PC-3 (cell line): Measurements from ENCODE around the gene INPP5D. TPM values are rescaled to one million over a fixed set of nuclear protein-coding genes. Genes with fewer than 3 reads are reported as not detected.

Experiments
- ATAC-seq: fragments of 200-7000 bp; cut with Tn5 transposase; 2 replicates; pipeline ENCODE4 v1.9.1; 2020; ENCODE audit warnings: mild to moderate bottlenecking, moderate library complexity
- BruUV-seq: library from RNA; stranded (reverse); fragments of 400-500 nt; replicated peaks from 2 replicates; lab custom pipeline; 2021; lab: Mats Ljungman, UMichigan
- CTCF ChIA-PET: fragments of 300-600 bp; sonication (Branson Sonifier 250); formaldehyde crosslinking; loops from one replicate; lab custom pipeline; 2022; ENCODE audit warnings: antibody characterized with exemption; lab: Charles Lee
- POLR2A ChIA-PET: fragments of 300-600 bp; sonication (Branson Sonifier 250); formaldehyde crosslinking; loops from one replicate; lab custom pipeline; 2022; ENCODE audit warnings: antibody characterized with exemption; ENCODE audit not compliant: unreplicated experiment; lab: Charles Lee
- DNase-seq: peaks from one replicate; pipeline ENCODE4 v3.0.0-alpha.2; 2015
- H2AFZ ChIP-seq: fragments of 300-600 bp; sonication (generic); 2 replicates; pipeline ENCODE4 v1.6.0; 2016; ENCODE audit warnings: antibody characterized with exemption, low read length
- H3F3A ChIP-seq: fragments of 300-600 bp; sonication (generic); one replicate; pipeline ENCODE4 v1.6.0; 2017; ENCODE audit warnings: antibody characterized with exemption, low read length, control low read depth, mild to moderate bottlenecking; ENCODE audit not compliant: unreplicated experiment
- H3K27ac ChIP-seq: fragments of 300-600 bp; sonication (generic); 2 replicates; pipeline ENCODE4 v1.5.1; 2016; ENCODE audit warnings: mild to moderate bottlenecking, low read length
- H3K27me3 ChIP-seq: fragments of 300-600 bp; sonication (generic); 2 replicates; pipeline ENCODE4 v1.6.1; 2016; ENCODE audit warnings: low read length, mixed read lengths
- H3K36me3 ChIP-seq: fragments of 300-600 bp; sonication (generic); 2 replicates; pipeline ENCODE4 v1.6.1; 2016; ENCODE audit warnings: low read depth, mixed run types, low read length, mixed read lengths
- H3K4me1 ChIP-seq: fragments of 300-600 bp; sonication (generic); 2 replicates; pipeline ENCODE4 v1.5.1; 2016; ENCODE audit warnings: low read length; ENCODE audit not compliant: insufficient read depth
- H3K4me2 ChIP-seq: fragments of 300-600 bp; sonication (generic); 2 replicates; pipeline ENCODE4 v1.6.0; 2016; ENCODE audit warnings: low read length
- H3K4me3 ChIP-seq: fragments of 300-600 bp; sonication (generic); 2 replicates; pipeline ENCODE4 v1.5.1; 2016; ENCODE audit warnings: mild to moderate bottlenecking, low read length, mixed read lengths
- H3K79me2 ChIP-seq: fragments of 300-600 bp; sonication (generic); 2 replicates; pipeline ENCODE4 v1.6.1; 2017; ENCODE audit warnings: low read length, mixed read lengths
- H3K9ac ChIP-seq: fragments of 300-600 bp; sonication (generic); 2 replicates; pipeline ENCODE4 v1.6.0; 2016; ENCODE audit warnings: mild to moderate bottlenecking, low read length
- H3K9me2 ChIP-seq: fragments of 300-600 bp; sonication (generic); replicated peaks from 2 replicates; pipeline ENCODE4 v1.6.1; 2016; ENCODE audit warnings: mixed run types, low read length, mixed read lengths
- H3K9me3 ChIP-seq: fragments of 300-600 bp; sonication (generic); 2 replicates; pipeline ENCODE4 v1.6.1; 2016; ENCODE audit warnings: low read length, mixed read lengths
- H4K20me1 ChIP-seq: fragments of 300-600 bp; sonication (generic); 2 replicates; pipeline ENCODE4 v1.6.1; 2016; ENCODE audit warnings: low read length, mixed read lengths
- EZH2 ChIP-seq: fragments of 300-600 bp; sonication (generic); IDR thresholded peaks from one replicate; pipeline ENCODE4 v1.6.1; 2017; ENCODE audit warnings: antibody characterized with exemption, mild to moderate bottlenecking, low read length; ENCODE audit not compliant: unreplicated experiment
- EZH2phosphoT487 ChIP-seq: fragments of 300-600 bp; sonication (generic); IDR thresholded peaks from 2 replicates; pipeline ENCODE4 v1.6.1; 2018; ENCODE audit warnings: mild to moderate bottlenecking, antibody characterized with exemption, low read length, borderline replicate concordance
- intact Hi-C: fragments of 100-400 bp; cut with micrococcal nuclease; formaldehyde crosslinking; loops from 2 replicates; pipeline ENCODE4 v1.9.0; 2023
- total RNA-seq: library from RNA; depleted of rRNA; stranded (reverse); fragments of >200 nt; gene quantifications from 2 replicates; pipeline ENCODE4 v1.2.3, GENCODE V29; 2014
- TF ChIP-seq, protein P1 (sequence below): fragments of 300-600 bp; sonication (generic); conservative IDR thresholded peaks from 2 replicates; pipeline ENCODE4 v1.5.1; 2017; ENCODE audit warnings: antibody characterized with exemption, low read depth, mild to moderate bottlenecking, low read length

The INPP5D gene
- total RNA-seq, 1 experiment from 2014 or later, result 0.26 TPM

- no peak overlapping the region for H3K27ac ChIP-seq
- H3K4me1 ChIP-seq, result no peaks in the 10 kb centered on the region
- ATAC-seq (no peak), DNase-seq (no peak)
- H3K27me3 ChIP-seq, result no peaks in the 10 kb centered on the region
- no peaks in the 10 kb centered on the region for H4K20me1 ChIP-seq
- TF ChIP-seq, protein P1, sequence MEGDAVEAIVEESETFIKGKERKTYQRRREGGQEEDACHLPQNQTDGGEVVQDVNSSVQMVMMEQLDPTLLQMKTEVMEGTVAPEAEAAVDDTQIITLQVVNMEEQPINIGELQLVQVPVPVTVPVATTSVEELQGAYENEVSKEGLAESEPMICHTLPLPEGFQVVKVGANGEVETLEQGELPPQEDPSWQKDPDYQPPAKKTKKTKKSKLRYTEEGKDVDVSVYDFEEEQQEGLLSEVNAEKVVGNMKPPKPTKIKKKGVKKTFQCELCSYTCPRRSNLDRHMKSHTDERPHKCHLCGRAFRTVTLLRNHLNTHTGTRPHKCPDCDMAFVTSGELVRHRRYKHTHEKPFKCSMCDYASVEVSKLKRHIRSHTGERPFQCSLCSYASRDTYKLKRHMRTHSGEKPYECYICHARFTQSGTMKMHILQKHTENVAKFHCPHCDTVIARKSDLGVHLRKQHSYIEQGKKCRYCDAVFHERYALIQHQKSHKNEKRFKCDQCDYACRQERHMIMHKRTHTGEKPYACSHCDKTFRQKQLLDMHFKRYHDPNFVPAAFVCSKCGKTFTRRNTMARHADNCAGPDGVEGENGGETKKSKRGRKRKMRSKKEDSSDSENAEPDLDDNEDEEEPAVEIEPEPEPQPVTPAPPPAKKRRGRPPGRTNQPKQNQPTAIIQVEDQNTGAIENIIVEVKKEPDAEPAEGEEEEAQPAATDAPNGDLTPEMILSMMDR, result no peak
- no peak for TF ChIP-seq EZH2phosphoT487
- no peak for TF ChIP-seq EZH2
- H2AFZ ChIP-seq, result no peak overlapping the region
- no peaks in the 10 kb centered on the region for H3K9me3 ChIP-seq
- no peak overlapping the region for H3K4me2 ChIP-seq
- intact Hi-C loops, result no loop called here
- BruUV-seq, result no TSS peak
- H3K36me3 ChIP-seq, result no peaks in the 10 kb centered on the region
- CTCF ChIA-PET, result no interaction called here
- no peak overlapping the region for H3K9ac ChIP-seq
- no peaks in the 10 kb centered on the region for H3K9me2 ChIP-seq
- H3K4me3 ChIP-seq, result no peak overlapping the region
- H3F3A ChIP-seq, result no peaks in the 10 kb centered on the region
- POLR2A ChIA-PET, result no interaction called here
- H3K79me2 ChIP-seq, result no peaks in the 10 kb centered on the region
Measured at GRCh38 chr2:233100192-233100998, 40.3 kb downstream of the INPP5D start.

DNA sequence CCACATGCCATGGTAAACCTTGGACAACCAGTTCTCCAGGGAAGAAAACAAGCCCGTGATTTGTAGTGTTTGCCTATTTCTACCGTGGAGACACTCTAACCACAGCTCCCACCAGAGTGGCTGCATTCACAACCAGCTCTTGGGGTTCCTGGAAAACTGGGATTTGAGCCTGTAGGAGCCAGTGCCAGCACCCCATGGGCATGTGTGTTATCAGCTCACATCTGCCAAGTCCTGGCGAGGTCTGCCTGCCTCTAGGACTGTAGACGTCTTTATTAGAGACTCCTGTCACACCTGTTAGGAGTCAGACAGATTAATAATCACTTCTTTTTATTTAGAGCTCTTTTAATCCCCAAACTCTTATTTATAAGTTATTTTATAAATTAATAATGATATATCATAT lies 41.0 kb downstream of the INPP5D start:
- Histone ChIP-seq H3K9ac (no peak overlapping the region), H3F3A (no peaks in the 10 kb centered on the region), H3K27ac (no peak overlapping the region), H3K4me2 (no peak overlapping the region), H3K79me2 (no peaks in the 10 kb centered on the region), H2AFZ (no peak overlapping the region), H3K36me3 (no peaks in the 10 kb centered on the region), H4K20me1 (no peaks in the 10 kb centered on the region), H3K27me3 (no peaks in the 10 kb centered on the region), H3K4me1 (no peaks in the 10 kb centered on the region), H3K4me3 (no peak overlapping the region), H3K9me2 (no peaks in the 10 kb centered on the region), H3K9me3 (no peaks in the 10 kb centered on the region)
- POLR2A ChIA-PET, result no interaction called here
- DNase-seq (no peak), ATAC-seq (no peak)
- TF ChIP-seq EZH2phosphoT487 (no peak), EZH2 (no peak)
- TF ChIP-seq, protein P1, result no peak
- BruUV-seq, result no TSS peak
- CTCF ChIA-PET, result no interaction called here
- intact Hi-C loops, result no loop called here

- DNase-seq, result no peak
- Histone ChIP-seq H3K79me2 (no peaks in the 10 kb centered on the region), H3K36me3 (no peaks in the 10 kb centered on the region), H2AFZ (no peak overlapping the region), H3K4me2 (no peak overlapping the region), H3K9me3 (no peaks in the 10 kb centered on the region), H4K20me1 (no peaks in the 10 kb centered on the region), H3K27me3 (no peaks in the 10 kb centered on the region), H3K9ac (no peak overlapping the region), H3K27ac (no peak overlapping the region), H3F3A (no peaks in the 10 kb centered on the region), H3K4me3 (no peak overlapping the region), H3K4me1 (no peaks in the 10 kb centered on the region), H3K9me2 (no peaks in the 10 kb centered on the region)
- ATAC-seq, result no peak
- intact Hi-C loops, result no loop called here
- CTCF ChIA-PET, result no interaction called here
- no TSS peak for BruUV-seq
- TF ChIP-seq, protein P1, result no peak
- TF ChIP-seq EZH2phosphoT487 (no peak), EZH2 (no peak)
- POLR2A ChIA-PET, result no interaction called here
Measured at GRCh38 chr2:233101816-233102215, 41.7 kb downstream of the INPP5D start.
